Nephron progenitor cell (in vitro differentiated cells): ENCODE measurements around the gene KRT39.

Source experiments
- DNase-seq: peaks from one replicate; pipeline ENCODE4 v3.0.0; 2021
- H3K27ac Mint-ChIP-seq: 2 replicates; pipeline ENCODE4 v1.8.0; 2021; ENCODE audit warnings: mild to moderate bottlenecking, moderate library complexity, mixed read lengths
- H3K27me3 Mint-ChIP-seq: 2 replicates; pipeline ENCODE4 v1.8.0; 2021; ENCODE audit warnings: mild to moderate bottlenecking, low read depth, mixed read lengths; ENCODE audit not compliant: poor library complexity
- H3K36me3 Mint-ChIP-seq: 2 replicates; pipeline ENCODE4 v1.8.0; 2021; ENCODE audit warnings: low read depth, mixed read lengths
- H3K4me1 Mint-ChIP-seq: 2 replicates; pipeline ENCODE4 v1.8.0; 2021; ENCODE audit warnings: mixed read lengths
- H3K4me3 Mint-ChIP-seq: 2 replicates; pipeline ENCODE4 v1.8.0; 2021; ENCODE audit warnings: mild to moderate bottlenecking, moderate library complexity, mixed read lengths
- H3K9me3 Mint-ChIP-seq: 2 replicates; pipeline ENCODE4 v1.8.0; 2021; ENCODE audit warnings: mild to moderate bottlenecking, moderate library complexity, mixed read lengths
- TF ChIP-seq, protein P1 (sequence below): fragments of 200-600 bp; sonication (generic); IDR thresholded peaks from 2 replicates; pipeline ENCODE4 v1.5.0; 2021; ENCODE audit warnings: antibody characterized with exemption

The KRT39 gene

DNA sequence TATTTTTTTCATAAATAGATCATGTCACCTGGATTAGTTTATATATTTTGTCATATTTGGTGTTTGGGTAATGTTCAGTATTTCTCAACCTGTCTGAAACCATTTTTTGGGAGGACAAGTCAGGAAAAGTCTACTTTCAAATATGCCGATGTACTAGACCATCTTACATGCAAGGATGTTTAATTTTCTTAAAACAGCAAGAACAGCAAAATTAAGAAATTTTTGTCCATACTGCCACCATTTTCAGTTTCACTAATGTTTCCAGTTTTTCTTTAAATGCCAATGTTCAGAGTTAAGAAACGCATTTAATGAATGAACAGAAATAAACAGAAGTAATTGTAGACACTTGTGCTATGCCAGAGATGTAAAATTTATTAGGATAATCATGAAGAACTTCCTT, 26.3 kb upstream of the KRT39 start:
- DNase-seq = no peak
- TF ChIP-seq, protein P1, sequence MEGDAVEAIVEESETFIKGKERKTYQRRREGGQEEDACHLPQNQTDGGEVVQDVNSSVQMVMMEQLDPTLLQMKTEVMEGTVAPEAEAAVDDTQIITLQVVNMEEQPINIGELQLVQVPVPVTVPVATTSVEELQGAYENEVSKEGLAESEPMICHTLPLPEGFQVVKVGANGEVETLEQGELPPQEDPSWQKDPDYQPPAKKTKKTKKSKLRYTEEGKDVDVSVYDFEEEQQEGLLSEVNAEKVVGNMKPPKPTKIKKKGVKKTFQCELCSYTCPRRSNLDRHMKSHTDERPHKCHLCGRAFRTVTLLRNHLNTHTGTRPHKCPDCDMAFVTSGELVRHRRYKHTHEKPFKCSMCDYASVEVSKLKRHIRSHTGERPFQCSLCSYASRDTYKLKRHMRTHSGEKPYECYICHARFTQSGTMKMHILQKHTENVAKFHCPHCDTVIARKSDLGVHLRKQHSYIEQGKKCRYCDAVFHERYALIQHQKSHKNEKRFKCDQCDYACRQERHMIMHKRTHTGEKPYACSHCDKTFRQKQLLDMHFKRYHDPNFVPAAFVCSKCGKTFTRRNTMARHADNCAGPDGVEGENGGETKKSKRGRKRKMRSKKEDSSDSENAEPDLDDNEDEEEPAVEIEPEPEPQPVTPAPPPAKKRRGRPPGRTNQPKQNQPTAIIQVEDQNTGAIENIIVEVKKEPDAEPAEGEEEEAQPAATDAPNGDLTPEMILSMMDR = no peak
- H3K9me3 Mint-ChIP-seq = peaks cover 5% of the 10 kb centered on the region
- H3K4me1 Mint-ChIP-seq = peaks cover 17% of the 10 kb centered on the region
- H3K4me3 Mint-ChIP-seq = no peak overlapping the region
- H3K36me3 Mint-ChIP-seq = no peaks in the 10 kb centered on the region
- H3K27ac Mint-ChIP-seq = no peak overlapping the region
- H3K27me3 Mint-ChIP-seq = no peaks in the 10 kb centered on the region

DNA sequence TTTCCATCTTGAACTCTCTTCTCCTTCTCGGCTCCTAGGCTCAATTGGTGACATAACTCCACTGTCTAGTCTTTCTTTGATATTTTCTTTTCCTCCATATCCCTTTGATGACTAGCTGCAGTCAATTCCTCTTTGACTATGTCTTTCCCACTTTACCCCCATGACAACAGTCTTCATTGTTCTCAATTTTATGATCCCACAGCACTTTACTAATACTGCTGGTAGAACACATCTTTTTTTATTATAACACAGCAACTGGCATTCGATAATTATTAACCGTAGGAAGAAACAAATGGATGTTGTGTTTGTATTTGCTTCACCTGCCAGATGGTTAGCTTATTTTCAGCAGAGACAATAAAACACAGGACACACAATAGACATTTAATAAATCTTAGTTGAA, 25.9 kb upstream of the KRT39 start:
- H3K4me3 Mint-ChIP-seq = no peak overlapping the region
- DNase-seq = no peak
- H3K27me3 Mint-ChIP-seq = no peaks in the 10 kb centered on the region
- H3K9me3 Mint-ChIP-seq = peaks cover 5% of the 10 kb centered on the region
- TF ChIP-seq, protein P1 = no peak
- H3K36me3 Mint-ChIP-seq = no peaks in the 10 kb centered on the region
- no peak overlapping the region for H3K27ac Mint-ChIP-seq
- peaks cover 19% of the 10 kb centered on the region for H3K4me1 Mint-ChIP-seq

DNA sequence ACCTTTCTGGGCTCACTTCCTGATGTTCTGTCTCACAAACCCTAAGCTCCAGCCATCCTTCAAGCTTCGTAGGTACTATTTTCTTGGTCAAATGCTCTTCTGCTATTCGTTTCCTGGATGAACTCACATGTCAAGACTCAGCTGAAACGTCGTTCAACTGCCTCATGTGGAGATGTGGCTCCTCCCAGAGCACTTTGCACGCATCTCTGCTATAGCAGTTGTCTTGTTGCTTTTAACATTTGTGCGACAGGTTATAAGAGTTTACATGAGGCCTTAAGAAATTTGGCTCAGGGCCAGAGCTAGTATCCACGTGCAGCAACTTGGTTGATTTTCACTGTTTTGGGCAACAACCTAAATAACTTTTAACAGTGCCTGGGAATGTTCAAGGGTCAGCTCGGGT, 20.2 kb upstream of the KRT39 start:
- Mint-ChIP-seq H3K9me3 (peaks cover 11% of the 10 kb centered on the region), H3K27ac (peak overlapping the region; percentile 47), H3K36me3 (no peaks in the 10 kb centered on the region), H3K4me3 (no peak overlapping the region), H3K27me3 (peaks cover 6% of the 10 kb centered on the region), H3K4me1 (peaks cover 34% of the 10 kb centered on the region)
- no peak for DNase-seq
- TF ChIP-seq, protein P1 = no peak

DNA sequence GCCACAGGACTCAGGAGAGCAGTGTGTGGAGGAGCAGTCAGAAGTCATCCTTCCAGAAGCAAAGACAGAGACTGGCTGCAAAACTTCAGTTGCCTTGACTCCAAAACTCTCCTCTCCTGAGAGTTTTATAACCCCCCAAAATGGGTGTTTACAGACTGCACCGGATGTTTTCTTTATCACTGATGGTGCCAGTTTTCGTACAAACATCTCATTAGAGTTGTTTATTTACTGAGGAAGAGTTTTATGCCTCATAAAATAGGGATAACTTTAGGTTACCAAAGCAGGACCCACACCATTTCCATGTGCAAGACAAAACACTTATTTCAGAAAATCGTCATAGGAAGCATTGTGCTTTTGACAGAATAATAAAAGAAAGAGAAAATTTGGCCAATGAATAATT, 17.5 kb upstream of the KRT39 start, which contains the start of gene KRT40:
Gene KRT40 (minus strand): TSS at position 101 of the 400 bp plus-strand sequence. CDS start 53 bp downstream, at position 48.
- H3K36me3 Mint-ChIP-seq = no peaks in the 10 kb centered on the region
- no peak within 1 kb of the TSS for H3K4me3 Mint-ChIP-seq
- no peak for DNase-seq
- TF ChIP-seq, protein P1 = no peak
- peaks cover 6% of the 10 kb centered on the region for H3K27me3 Mint-ChIP-seq
- H3K27ac Mint-ChIP-seq = no peak within 1 kb of the TSS
- H3K4me1 Mint-ChIP-seq = peaks cover 52% of the 10 kb centered on the region
- peaks cover 6% of the 10 kb centered on the region for H3K9me3 Mint-ChIP-seq

DNA sequence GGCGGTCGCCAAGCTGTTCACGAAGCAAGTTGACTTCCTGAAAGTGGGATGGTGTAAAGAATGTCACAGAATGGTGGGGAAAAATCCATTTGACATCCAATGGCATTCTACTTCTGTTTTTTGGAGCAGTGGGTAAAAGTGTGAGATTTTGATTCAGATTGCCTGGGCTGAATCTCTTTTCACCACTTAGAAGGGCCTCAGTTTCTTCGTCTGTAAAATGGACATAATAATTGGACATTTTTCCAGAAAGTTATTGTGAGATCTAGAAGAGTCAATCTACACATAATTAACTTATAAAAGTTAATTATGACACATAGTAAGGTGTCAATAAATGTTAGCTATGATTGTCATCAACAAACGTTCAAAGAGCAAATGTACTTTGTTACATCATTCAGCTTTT, 14.4 kb upstream of the KRT39 start:
- TF ChIP-seq, protein P1 = no peak
- Mint-ChIP-seq H3K9me3 (no peaks in the 10 kb centered on the region), H3K4me3 (no peak overlapping the region), H3K4me1 (peaks cover 38% of the 10 kb centered on the region), H3K36me3 (no peaks in the 10 kb centered on the region), H3K27ac (peak overlapping the region; percentile 41), H3K27me3 (peaks cover 7% of the 10 kb centered on the region)
- DNase-seq = no peak

DNA sequence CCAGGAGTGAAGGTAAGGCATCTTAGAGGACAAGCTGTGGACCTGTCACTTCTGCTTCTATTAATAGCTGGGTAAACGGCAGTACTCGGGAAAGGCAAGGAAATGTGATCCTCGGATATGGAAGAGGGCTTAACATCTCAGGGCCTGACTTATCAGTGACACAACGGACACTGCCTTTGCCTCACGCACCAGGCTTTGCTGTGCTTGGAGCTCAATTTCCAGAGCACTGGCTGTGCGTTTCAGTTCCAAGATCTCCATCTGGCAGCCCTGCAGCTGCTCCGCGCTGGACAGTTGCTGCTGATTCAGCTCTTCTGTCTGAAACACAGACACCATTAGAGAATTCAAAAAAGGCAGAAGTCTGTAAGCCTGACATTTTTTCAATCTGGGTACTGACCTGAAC, 13.8 kb upstream of the KRT39 start:
- Mint-ChIP-seq H3K4me1 (peaks cover 38% of the 10 kb centered on the region), H3K9me3 (no peaks in the 10 kb centered on the region)
- DNase-seq = no peak

More for the DNA sequence above, 13.8 kb upstream of the KRT39 start:
- H3K27me3 Mint-ChIP-seq = peaks cover 7% of the 10 kb centered on the region
- H3K36me3 Mint-ChIP-seq = no peaks in the 10 kb centered on the region
- H3K4me3 Mint-ChIP-seq = no peak overlapping the region
- peak overlapping the region; percentile 41 for H3K27ac Mint-ChIP-seq
- TF ChIP-seq, protein P1 = no peak
